ENCODE results near the gene KNOP1.
"Not testable (repeated sequence)": the region's sequence is repeated elsewhere in the genome, so short reads cannot be mapped to it uniquely, and the experiment has no call there.

Gene KNOP1

GRCh38 chr16:19741354-19741753 lies 23.3 kb upstream of the KNOP1 start:
- no peak for DNase-seq (ENCODE audit: low read depth in 2 of 2)

- DNase-seq (ENCODE audit: low read depth in 2 of 2): no peak
These were observed 19.4 kb upstream of the KNOP1 start for GRCh38 chr16:19737306-19738038.

- no peak for DNase-seq (ENCODE audit: low read depth in 2 of 2)
These were observed 17.2 kb upstream of the KNOP1 start for GRCh38 chr16:19735074-19735867.

- no peak for DNase-seq (ENCODE audit: low read depth in 2 of 2)
These were observed 15.5 kb upstream of the KNOP1 start for GRCh38 chr16:19733551-19733950.

- DNase-seq (ENCODE audit: low read depth in 2 of 2): no peak
These were observed 10.6 kb upstream of the KNOP1 start for GRCh38 chr16:19728636-19728965.

- DNase-seq (ENCODE audit: low read depth in 2 of 2): no peak
These were observed 5.0 kb upstream of the KNOP1 start for GRCh38 chr16:19722981-19723380.

- no peak for DNase-seq (ENCODE audit: low read depth in 2 of 2)
These were observed 4.4 kb upstream of the KNOP1 start for GRCh38 chr16:19722269-19722952.

GRCh38 chr16:19718624-19718965 lies 568 bp upstream of the KNOP1 start:
- DNase-seq (ENCODE audit: low read depth in 2 of 2): no peak

- DNase-seq (ENCODE audit: low read depth in 2 of 2): no peak
These were observed 713 bp downstream of the KNOP1 start for GRCh38 chr16:19717314-19717713.

GRCh38 chr16:19716728-19717127 lies 1.3 kb downstream of the KNOP1 start:
- not testable (repeated sequence) for DNase-seq (ENCODE audit: low read depth in 2 of 2)

- DNase-seq (ENCODE audit: low read depth in 2 of 2): no peak
These were observed 1.8 kb downstream of the KNOP1 start for GRCh38 chr16:19716183-19716582.

- DNase-seq (ENCODE audit: low read depth in 2 of 2): no peak
These were observed 2.5 kb downstream of the KNOP1 start for GRCh38 chr16:19715566-19715965.

GRCh38 chr16:19713697-19714096 lies 4.3 kb downstream of the KNOP1 start:
- no peak for DNase-seq (ENCODE audit: low read depth in 2 of 2)

GRCh38 chr16:19712418-19713058 lies 5.5 kb downstream of the KNOP1 start:
- no peak for DNase-seq (ENCODE audit: low read depth in 2 of 2)

- DNase-seq (ENCODE audit: low read depth in 2 of 2): no peak
These were observed 6.4 kb downstream of the KNOP1 start for GRCh38 chr16:19711643-19712042.

GRCh38 chr16:19710991-19711545 lies 7.0 kb downstream of the KNOP1 start:
- no peak for DNase-seq (ENCODE audit: low read depth in 2 of 2)

GRCh38 chr16:19710191-19710908 lies 7.7 kb downstream of the KNOP1 start:
- no peak for DNase-seq (ENCODE audit: low read depth in 2 of 2)

- DNase-seq (ENCODE audit: low read depth in 2 of 2): no peak
These were observed 8.5 kb downstream of the KNOP1 start for GRCh38 chr16:19709381-19710136.

GRCh38 chr16:19708296-19709205 lies 9.5 kb downstream of the KNOP1 start:
- DNase-seq (ENCODE audit: low read depth in 2 of 2): no peak
